Right lobe of liver (tissue), 6 donors: Measurements from ENCODE around the gene ENGASE. TPM values are rescaled to one million over a fixed set of nuclear protein-coding genes. Genes with fewer than 3 reads are reported as not detected.

Source experiments
- ATAC-seq, 4 donors: fragments of 200-7000 bp; cut with Tn5 transposase; one replicate each; pipeline ENCODE4 v1.9.1; 2020; ENCODE audit warnings: mild to moderate bottlenecking in 4 of 4, moderate library complexity in 4 of 4
- DNase-seq, 3 donors: peaks; one replicate each; pipeline ENCODE4 v3.0.0-alpha.2; 2020
- H3K27ac ChIP-seq, 3 donors: fragments of 200-600 bp; one replicate each; pipeline ENCODE4 v1.8.0; 2022
- H3K27me3 ChIP-seq, 2 donors: fragments of 200-600 bp; one replicate each; pipeline ENCODE4 v1.8.0; 2022
- H3K36me3 ChIP-seq, 4 donors: fragments of 200-600 bp; sonication (generic) in 1 of 4; one replicate each; pipeline versions ENCODE4 v1.5.1 to v1.8.0; 2017 to 2022; ENCODE audit warnings: control low read depth in 1 of 4
- H3K4me1 ChIP-seq, 4 donors: fragments of 200-600 bp; sonication (generic) in 1 of 4; one replicate each; pipeline versions ENCODE4 v1.5.1 to v1.8.0; 2017 to 2022; ENCODE audit warnings: control low read depth in 1 of 4
- H3K4me3 ChIP-seq, 3 donors: fragments of 200-600 bp; one replicate each; pipeline ENCODE4 v1.8.0; 2022
- H3K9me3 ChIP-seq, 4 donors: fragments of 200-600 bp; sonication (generic) in 1 of 4; one replicate each; pipeline versions ENCODE4 v1.5.1 to v1.8.0; 2017 to 2022; ENCODE audit warnings: control low read depth in 1 of 4
- CTCF ChIP-seq, 4 donors: fragments of 200-600 bp in 3 of 4; fragments of 450-650 bp in 1 of 4; IDR thresholded peaks; one replicate each; pipeline versions ENCODE4 v1.5.1 to v1.8.0; 2016 to 2022; ENCODE audit warnings: antibody characterized with exemption in 4 of 4, mild to moderate bottlenecking in 2 of 4
- POLR2A ChIP-seq: fragments of 450-650 bp; IDR thresholded peaks from one replicate; pipeline ENCODE4 v1.6.1; 2017; ENCODE audit warnings: antibody characterized with exemption, mild to moderate bottlenecking
- WGBS: methylation state at CpG from one replicate; pipeline ENCODE4 v1.1.6; 2018; ENCODE audit warnings: low coverage, low lambda C conversion rate; ENCODE audit not compliant: insufficient coverage; ENCODE audit errors: missing lambda C conversion rate; 5-methylcytosine and 5-hydroxymethylcytosine counted together
- intact Hi-C, 2 donors: fragments of 100-400 bp; cut with DNase I; formaldehyde crosslinking; loops; one replicate each; pipeline versions ENCODE4 v1.11.2 to v1.14.1; 2022
- total RNA-seq, 6 experiments: library from RNA; depleted of rRNA in 2 of 6; stranded (reverse); fragments of >200 nt in 2 of 6; fragmentation: NEBNext Ultra II Directional in 3 of 6; extraction: Animal tissue kit (Norgen Biotek cat#: 25700) in 3 of 6; gene quantifications; one replicate each; pipeline versions ENCODE4 v1.1.0 to v1.2.4, GENCODE V29; 2016 to 2023
- donor health status: DM: no; HTN: yes; CAD: no.
- donor health status: DM: no; HTN: no; CAD: no.
- donor health status: DM: no; HTN: no; CAD: no.
- donor health status: DM: no; HTN: yes; CAD: no.
- donor health status: DM: no; HTN: yes; CAD: no.

ENGASE gene
- total RNA-seq, 6 experiments from 2014 or later = 7.4 to 63.7 (median 39.1) TPM

- H3K4me1 ChIP-seq = peaks cover 0 to 10% (median 0%) of the 10 kb centered on the region in 4 donors
- ATAC-seq (peak in 3 of 4 donors; percentile 2 to 5 (median 3)), DNase-seq (no peak)
- TF ChIP-seq CTCF (IDR thresholded peaks at IDR 0.05) = no peak
- TF ChIP-seq POLR2A = no peak
- WGBS = 5% methylated on average over 4 of the region's 6 CpGs
- H3K27me3 ChIP-seq = no peaks in the 10 kb centered on the region
- no peaks in the 10 kb centered on the region for H3K9me3 ChIP-seq
- H3K36me3 ChIP-seq = peaks cover 0 to 31% (median under 1%) of the 10 kb centered on the region in 4 donors
- intact Hi-C loops = no loop called here
- peak overlapping the region; percentile 81 to 92 (median 86) for H3K27ac ChIP-seq
- H3K4me3 ChIP-seq = peak overlapping the region; percentile 76 to 98 (median 85)
Measured at GRCh38 chr17:79075446-79075750, 774 bp downstream of the ENGASE start.

GRCh38 chr17:79075861-79076406, 1.3 kb downstream of the ENGASE start:
- intact Hi-C loops = no loop called here
- Histone ChIP-seq H3K27me3 (no peaks in the 10 kb centered on the region), H3K4me1 (peaks cover 0 to 10% (median 0%) of the 10 kb centered on the region in 4 donors), H3K4me3 (peak overlapping the region in 2 of 3 donors; percentile 85 to 98), H3K36me3 (peaks cover 0 to 35% (median under 1%) of the 10 kb centered on the region in 4 donors), H3K27ac (no peak overlapping the region), H3K9me3 (no peaks in the 10 kb centered on the region)
- TF ChIP-seq CTCF (IDR thresholded peaks at IDR 0.05) = no peak
- TF ChIP-seq POLR2A = no peak
- ATAC-seq (no peak), DNase-seq (no peak)
- WGBS = 79% methylated on average over 8 of the region's 9 CpGs

- Histone ChIP-seq H3K4me1 (peaks cover 0 to 10% (median 0%) of the 10 kb centered on the region in 4 donors), H3K4me3 (no peak overlapping the region), H3K27me3 (no peaks in the 10 kb centered on the region), H3K9me3 (no peaks in the 10 kb centered on the region), H3K27ac (no peak overlapping the region), H3K36me3 (peaks cover 0 to 41% (median under 1%) of the 10 kb centered on the region in 4 donors)
- no peak for TF ChIP-seq POLR2A
- TF ChIP-seq CTCF (IDR thresholded peaks at IDR 0.05) = no peak
- ATAC-seq (no peak), DNase-seq (peak in 1 of 3 donors; percentile 13)
- WGBS = 79% methylated on average over 8 of the region's 12 CpGs
- intact Hi-C loops = no loop called here
Measured at GRCh38 chr17:79077587-79077986, 3.0 kb downstream of the ENGASE start.

- Histone ChIP-seq H3K27ac (no peak overlapping the region), H3K4me1 (peaks cover 0 to 10% (median 0%) of the 10 kb centered on the region in 4 donors), H3K27me3 (no peaks in the 10 kb centered on the region), H3K4me3 (no peak overlapping the region), H3K9me3 (no peaks in the 10 kb centered on the region), H3K36me3 (peaks cover 0 to 51% (median under 1%) of the 10 kb centered on the region in 4 donors)
- ATAC-seq (no peak), DNase-seq (peak in 2 of 3 donors; percentile 13 to 39)
- no peak for TF ChIP-seq POLR2A
- no peak for TF ChIP-seq CTCF (IDR thresholded peaks at IDR 0.05)
- WGBS = 92% methylated on average over 8 of the region's 21 CpGs
- intact Hi-C loops = no loop called here
Measured at GRCh38 chr17:79078476-79079190, 4.0 kb downstream of the ENGASE start.
